Measurements from ENCODE around the gene SMYD3. TPM values are rescaled to one million over a fixed set of nuclear protein-coding genes. Genes with fewer than 3 reads are reported as not detected.
"Not testable (repeated sequence)": the region's sequence is repeated elsewhere in the genome, so short reads cannot be mapped to it uniquely, and the experiment has no call there.

Gene SMYD3
- total RNA-seq, 4 donors from 2014 or later: 11.6 to 26.9 (median 18.3) TPM

DNA sequence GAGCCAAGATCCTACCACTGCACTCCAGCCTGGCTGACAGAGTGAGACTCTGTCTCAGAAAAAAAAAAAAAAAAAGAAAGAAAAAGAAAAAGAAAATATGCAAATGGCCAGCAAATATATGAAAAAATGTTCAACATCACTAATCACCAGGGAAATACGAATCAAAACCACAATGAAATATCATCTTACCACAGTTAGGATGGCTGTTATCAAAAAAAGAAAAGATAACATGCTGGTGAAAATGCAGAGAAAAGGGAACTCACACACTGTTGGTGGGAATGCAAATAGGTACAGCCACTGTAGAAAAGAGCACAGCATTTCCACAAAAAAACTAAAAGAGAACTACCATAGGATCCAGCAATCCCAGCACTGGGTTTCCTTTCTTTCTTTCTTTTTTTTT is 477.5 kb downstream of the SMYD3 start:
- H3K27ac ChIP-seq: no peak overlapping the region
- no peak for ATAC-seq
- H3K4me1 ChIP-seq: peaks cover 0 to 4% (median 0%) of the 10 kb centered on the region in 3 donors
- no peaks in the 10 kb centered on the region for H3K27me3 ChIP-seq
- WGBS, 2 donors (ENCODE audit: low coverage in 1 of 2): 100% methylated on average over 1 of the region's 1 CpG
- TF ChIP-seq POLR2AphosphoS5 (IDR thresholded peaks at IDR 0.05) (no peak), EP300 (IDR thresholded peaks at IDR 0.05) (no peak), POLR2A (IDR thresholded peaks at IDR 0.05) (no peak), CTCF (IDR thresholded peaks at IDR 0.05) (no peak)
- H3K4me3 ChIP-seq: no peak overlapping the region
- H3K9me3 ChIP-seq: no peaks in the 10 kb centered on the region
- no peaks in the 10 kb centered on the region for H3K36me3 ChIP-seq

DNA sequence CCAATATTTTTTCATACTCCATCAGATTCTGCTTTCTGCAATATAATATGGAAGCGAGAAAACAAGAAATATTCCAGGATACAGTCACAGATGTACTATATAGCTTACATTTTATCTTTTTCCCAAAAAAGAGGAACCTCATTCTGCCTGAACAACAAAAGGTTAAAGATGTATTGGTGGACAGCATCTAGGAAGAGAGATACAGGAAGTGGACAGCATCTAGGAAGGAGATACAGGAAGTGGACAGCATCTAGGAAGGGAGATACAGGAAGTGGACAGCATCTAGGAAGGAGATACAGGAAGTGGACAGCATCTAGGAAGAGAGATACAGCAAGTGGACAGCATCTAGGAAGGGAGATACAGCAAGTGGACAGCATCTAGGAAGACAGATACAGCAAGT is 483.0 kb downstream of the SMYD3 start:
- not testable (repeated sequence) for H3K4me3 ChIP-seq, ATAC-seq, H3K9me3 ChIP-seq, H3K27me3 ChIP-seq, H3K4me1 ChIP-seq, H3K36me3 ChIP-seq, H3K27ac ChIP-seq
- WGBS, 2 donors (ENCODE audit: low coverage in 1 of 2): 100% methylated on average over 1 of the region's 1 CpG; no CpG with 5 or more reads in 1 of the 2 donors

DNA sequence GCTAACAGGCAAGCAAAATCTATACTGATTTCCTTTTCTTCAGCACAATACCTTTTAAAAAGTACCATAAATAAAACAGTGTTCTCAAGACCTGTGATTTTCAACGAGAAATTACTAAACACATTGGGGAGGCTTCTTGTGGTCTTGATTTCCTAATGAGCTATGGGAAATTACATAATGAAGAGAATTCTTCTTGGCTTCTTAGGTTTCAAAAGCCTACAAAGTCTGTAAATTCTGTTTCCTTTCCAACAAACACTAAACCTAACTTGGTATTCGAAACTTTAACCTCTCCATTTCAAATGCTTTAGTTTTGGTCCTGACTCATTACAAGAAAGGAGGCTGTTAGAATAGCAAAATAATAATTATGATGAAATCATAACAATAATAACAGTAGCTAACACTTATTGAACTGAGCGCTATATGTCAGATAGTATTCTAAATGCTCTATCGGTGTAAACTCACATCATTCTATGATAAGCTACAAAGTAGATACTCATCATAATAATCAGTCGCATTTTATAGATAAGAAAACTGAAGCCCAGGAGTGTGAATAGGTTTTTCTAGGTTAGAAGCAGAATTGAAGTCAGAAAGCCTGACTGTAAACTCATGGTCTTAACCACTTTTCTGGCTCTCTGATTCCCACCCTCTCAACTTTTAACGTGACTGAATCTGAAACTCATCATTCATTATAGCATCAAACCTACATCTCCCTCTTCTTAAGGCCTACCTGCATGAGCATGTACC is 486.7 kb downstream of the SMYD3 start:
- TF ChIP-seq CTCF (IDR thresholded peaks at IDR 0.05): no peak
- TF ChIP-seq POLR2AphosphoS5 (IDR thresholded peaks at IDR 0.05): no peak
- TF ChIP-seq EP300 (IDR thresholded peaks at IDR 0.05): no peak
- no peak for TF ChIP-seq POLR2A (IDR thresholded peaks at IDR 0.05)
- Histone ChIP-seq H3K4me3 (no peak overlapping the region), H3K27ac (no peak overlapping the region), H3K27me3 (no peaks in the 10 kb centered on the region), H3K36me3 (no peaks in the 10 kb centered on the region), H3K9me3 (no peaks in the 10 kb centered on the region), H3K4me1 (no peaks in the 10 kb centered on the region)
- no peak for ATAC-seq
- WGBS, 2 donors (ENCODE audit: low coverage in 1 of 2): 85% methylated on average over 6 of the region's 6 CpGs

GRCh38 chr1:246018146-246018545 is 488.9 kb downstream of the SMYD3 start:
- Histone ChIP-seq H3K9me3 (no peaks in the 10 kb centered on the region), H3K4me1 (no peaks in the 10 kb centered on the region), H3K4me3 (no peak overlapping the region), H3K27me3 (no peaks in the 10 kb centered on the region), H3K27ac (no peak overlapping the region), H3K36me3 (no peaks in the 10 kb centered on the region)
- TF ChIP-seq EP300 (IDR thresholded peaks at IDR 0.05): no peak
- no peak for TF ChIP-seq CTCF (IDR thresholded peaks at IDR 0.05)
- no peak for TF ChIP-seq POLR2A (IDR thresholded peaks at IDR 0.05)
- TF ChIP-seq POLR2AphosphoS5 (IDR thresholded peaks at IDR 0.05): no peak
- 67 to 91% methylated on average over 3 to 4 of the region's 4 CpGs for WGBS, 2 donors (ENCODE audit: low coverage in 1 of 2)
- ATAC-seq: no peak

DNA sequence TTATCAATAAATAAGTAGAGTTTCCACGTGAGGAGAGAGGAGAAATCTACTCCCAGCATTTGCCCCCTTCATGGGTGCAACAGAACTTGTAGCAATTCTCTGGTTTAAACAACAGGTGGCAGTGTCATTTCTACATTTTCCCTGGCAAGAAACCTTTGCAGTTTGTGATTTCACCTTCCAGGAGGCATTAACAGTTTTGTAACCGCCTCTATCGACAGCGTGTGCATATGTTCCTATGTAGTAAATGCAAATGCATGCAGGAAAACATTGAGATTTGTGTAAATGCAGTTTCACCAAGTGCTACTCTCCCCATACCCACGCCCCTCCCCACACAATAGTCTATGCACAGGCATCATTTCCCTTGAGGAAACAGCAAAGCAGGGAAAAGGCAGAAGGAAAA is 494.7 kb downstream of the SMYD3 start:
- H3K27ac ChIP-seq: no peak overlapping the region
- no peak overlapping the region for H3K4me3 ChIP-seq
- no peak for ATAC-seq
- H3K36me3 ChIP-seq: no peaks in the 10 kb centered on the region
- no peaks in the 10 kb centered on the region for H3K27me3 ChIP-seq
- no peaks in the 10 kb centered on the region for H3K9me3 ChIP-seq
- 29 to 33% methylated on average over 2 to 5 of the region's 5 CpGs for WGBS, 2 donors (ENCODE audit: low coverage in 1 of 2)
- no peak for TF ChIP-seq POLR2AphosphoS5 (IDR thresholded peaks at IDR 0.05)
- peak; percentile 39 to 78 (median 49) for TF ChIP-seq CTCF (IDR thresholded peaks at IDR 0.05)
- H3K4me1 ChIP-seq: peaks cover 0 to 14% (median 0%) of the 10 kb centered on the region in 3 donors

All from gastroesophageal sphincter (tissue), 4 donors.